Suprapubic skin (tissue), 4 donors: ENCODE measurements around the gene MUC22.
"Not testable (repeated sequence)": the region's sequence is repeated elsewhere in the genome, so short reads cannot be mapped to it uniquely, and the experiment has no call there.

ENCODE experiments used
- CTCF ChIP-seq, 2 donors: fragments of 200-600 bp in 1 of 2; fragments of 450-650 bp in 1 of 2; sonication (generic) in 1 of 2; IDR thresholded peaks; one replicate each; pipeline ENCODE4 v1.5.1; 2016 to 2019; ENCODE audit warnings: antibody characterized with exemption in 2 of 2, mild to moderate bottlenecking in 1 of 2, moderate library complexity in 1 of 2
- EP300 ChIP-seq: sonication (generic); formaldehyde crosslinking; IDR thresholded peaks from one replicate; pipeline ENCODE4 v1.6.1; 2017; ENCODE audit warnings: antibody characterized with exemption
- POLR2AphosphoS5 ChIP-seq, 3 donors: sonication (generic); formaldehyde crosslinking; IDR thresholded peaks; one replicate each; pipeline ENCODE4 v1.6.1; 2017; ENCODE audit warnings: antibody characterized with exemption in 3 of 3

DNA sequence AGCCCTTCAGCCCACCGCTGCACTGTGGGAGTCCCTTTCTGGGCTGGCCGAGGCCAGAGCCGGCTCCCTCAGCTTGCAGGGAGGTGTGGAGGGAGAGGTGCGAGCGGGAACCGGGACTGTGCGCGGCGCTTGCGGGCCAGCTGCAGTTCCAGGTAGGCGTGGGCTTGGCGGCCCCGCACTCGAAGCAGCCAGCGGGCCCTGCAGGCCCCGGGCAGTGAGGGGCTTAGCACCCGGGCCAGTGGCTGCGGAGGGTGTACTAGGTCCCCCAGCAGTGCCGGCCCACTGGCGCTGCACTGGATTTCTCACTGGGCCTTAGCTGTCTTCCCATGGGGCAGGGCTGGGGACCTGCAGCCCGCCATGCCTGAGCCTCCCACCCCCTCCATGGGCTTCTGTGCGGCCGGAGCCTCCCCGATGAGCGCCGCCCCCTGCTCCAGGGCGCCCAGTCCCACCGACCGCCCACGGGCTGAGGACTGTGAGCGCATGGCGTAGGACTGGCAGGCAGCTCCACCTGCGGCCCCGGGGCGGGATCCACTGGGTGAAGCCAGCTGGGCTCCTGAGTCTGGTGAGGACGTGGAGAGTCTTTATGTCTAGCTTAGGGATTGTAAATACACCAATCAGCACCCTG, 10.5 kb downstream of the MUC22 start:
- not testable (repeated sequence) for TF ChIP-seq EP300; CTCF (IDR thresholded peaks at IDR 0.05); POLR2AphosphoS5 (IDR thresholded peaks at IDR 0.05)
